Trophoblast cell (in vitro differentiated cells and primary cell): Measurements from ENCODE around the gene THEMIS.
A peak's percentile ranks its signal among the peaks of the same experiment; 100 is the strongest.

ENCODE experiments used
- DNase-seq, 2 donors: peaks; one replicate each; pipeline ENCODE4 v3.0.0-alpha.2; 2016
- H2AFZ ChIP-seq: 2 replicates; pipeline ENCODE4 v1.6.1; 2013; ENCODE audit warnings: low read length, moderate library complexity, mild to moderate bottlenecking; ENCODE audit not compliant: insufficient read depth, poor library complexity
- H2AK5ac ChIP-seq: 2 replicates; pipeline ENCODE4 v1.6.1; 2013; ENCODE audit warnings: mild to moderate bottlenecking, low read length
- H2BK120ac ChIP-seq: 2 replicates; pipeline ENCODE4 v1.6.1; 2013; ENCODE audit warnings: low read length, mild to moderate bottlenecking, moderate library complexity; ENCODE audit not compliant: insufficient read depth, poor library complexity
- H2BK12ac ChIP-seq: 2 replicates; pipeline ENCODE4 v1.6.1; 2013; ENCODE audit warnings: mild to moderate bottlenecking, low read length, moderate library complexity
- H2BK5ac ChIP-seq: 2 replicates; pipeline ENCODE4 v1.6.1; 2013; ENCODE audit warnings: low read length, low read depth, moderate library complexity, mild to moderate bottlenecking; ENCODE audit not compliant: poor library complexity
- H3K14ac ChIP-seq: 2 replicates; pipeline ENCODE4 v1.6.1; 2013; ENCODE audit warnings: mild to moderate bottlenecking, low read length
- H3K18ac ChIP-seq: 2 replicates; pipeline ENCODE4 v1.6.1; 2013; ENCODE audit warnings: mild to moderate bottlenecking, low read length
- H3K23ac ChIP-seq: 2 replicates; pipeline ENCODE4 v1.6.1; 2013; ENCODE audit warnings: low read length
- H3K27ac ChIP-seq: 2 replicates; pipeline ENCODE4 v1.5.1; 2013; ENCODE audit warnings: low read depth, mild to moderate bottlenecking, inconsistent platforms, low read length, moderate library complexity
- H3K27me3 ChIP-seq: 2 replicates; pipeline ENCODE4 v1.6.1; 2013; ENCODE audit warnings: inconsistent platforms, mild to moderate bottlenecking, low read length, moderate library complexity; ENCODE audit not compliant: insufficient read depth
- H3K36me3 ChIP-seq, 2 experiments: 1 replicate in 1 of 2; 2 replicates in 1 of 2; pipeline ENCODE4 v1.6.1; 2013; ENCODE audit warnings: low read length in 2 of 2, mild to moderate bottlenecking in 2 of 2, moderate library complexity in 1 of 2; ENCODE audit not compliant: insufficient read depth in 2 of 2, control insufficient read depth in 1 of 2
- H3K4ac ChIP-seq: 2 replicates; pipeline ENCODE4 v1.6.1; 2013; ENCODE audit warnings: low read depth, mild to moderate bottlenecking, low read length, moderate library complexity
- H3K4me1 ChIP-seq, 2 experiments: 1 replicate in 1 of 2; 2 replicates in 1 of 2; pipeline ENCODE4 v1.6.1; 2013; ENCODE audit warnings: low read length in 2 of 2, mild to moderate bottlenecking in 2 of 2, moderate library complexity in 1 of 2; ENCODE audit not compliant: insufficient read depth in 2 of 2, control insufficient read depth in 1 of 2
- H3K4me2 ChIP-seq: 2 replicates; pipeline ENCODE4 v1.6.1; 2013; ENCODE audit warnings: inconsistent platforms, mild to moderate bottlenecking, low read length, moderate library complexity
- H3K4me3 ChIP-seq: 2 replicates; pipeline ENCODE4 v1.5.1; 2013; ENCODE audit warnings: mild to moderate bottlenecking, low read depth, low read length, inconsistent platforms
- H3K79me1 ChIP-seq: one replicate; pipeline ENCODE4 v1.6.1; 2013; ENCODE audit warnings: low read length
- H3K79me2 ChIP-seq: 2 replicates; pipeline ENCODE4 v1.6.1; 2013; ENCODE audit warnings: low read length, mild to moderate bottlenecking; ENCODE audit not compliant: control insufficient read depth, insufficient read depth, poor library complexity
- H3K9ac ChIP-seq: 2 replicates; pipeline ENCODE4 v1.6.1; 2013; ENCODE audit warnings: mild to moderate bottlenecking, low read length
- H3K9me3 ChIP-seq: 2 replicates; pipeline ENCODE4 v1.6.1; 2013; ENCODE audit warnings: low read depth, mild to moderate bottlenecking, control low read depth, inconsistent platforms, low read length; ENCODE audit not compliant: insufficient read depth
- H4K12ac ChIP-seq: 2 replicates; pipeline ENCODE4 v1.6.1; 2013; ENCODE audit warnings: low read depth, mild to moderate bottlenecking, low read length, moderate library complexity
- H4K8ac ChIP-seq: 2 replicates; pipeline ENCODE4 v1.6.1; 2013; ENCODE audit warnings: low read depth, mild to moderate bottlenecking, low read length, moderate library complexity
- H4K91ac ChIP-seq: one replicate; pipeline ENCODE4 v1.6.1; 2013; ENCODE audit warnings: low read depth, mild to moderate bottlenecking, low read length, moderate library complexity
- WGBS: extraction: QIAGEN DNeasy Blood & Tissue Kit; methylation state at CpG from one replicate; pipeline ENCODE4 v1.1.7; 2013; ENCODE audit warnings: missing lambda C conversion rate; ENCODE audit not compliant: insufficient read length, insufficient coverage; ENCODE audit errors: extremely low coverage; 5-methylcytosine and 5-hydroxymethylcytosine counted together

THEMIS gene

DNA sequence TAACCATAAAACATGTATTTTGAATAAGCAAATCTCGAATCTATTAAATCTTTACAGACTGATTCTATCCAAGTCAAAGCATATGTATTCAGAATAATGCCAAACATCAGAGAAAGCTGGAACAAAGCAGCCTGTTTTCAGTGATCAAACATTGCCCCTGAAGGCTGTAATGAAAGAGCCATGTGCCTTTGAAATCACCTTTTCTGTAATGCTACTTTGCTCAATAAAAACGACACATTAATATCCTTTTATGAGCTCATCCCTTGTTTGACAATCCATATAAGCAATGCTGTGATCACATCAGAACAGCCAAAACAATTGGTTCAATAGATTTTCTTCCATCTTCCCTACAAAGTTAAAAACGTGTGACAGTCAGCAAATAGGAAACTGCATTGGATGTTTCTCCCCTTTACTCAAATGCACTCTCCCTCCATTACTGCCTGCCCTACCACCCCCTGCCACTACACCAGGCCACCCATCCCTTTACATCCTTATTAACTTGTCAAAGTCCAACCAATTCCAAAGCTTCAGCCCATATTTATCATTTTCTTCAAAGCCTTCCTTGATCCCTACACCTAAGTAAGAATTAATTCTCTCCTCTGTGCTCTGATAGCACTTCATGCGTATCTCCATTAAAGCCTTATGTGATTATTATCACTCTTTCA, 42.0 kb downstream of the THEMIS start:
- H4K8ac ChIP-seq: no peak overlapping the region
- no peak overlapping the region for H4K12ac ChIP-seq
- no peaks in the 10 kb centered on the region for H3K79me1 ChIP-seq
- H3K27me3 ChIP-seq: no peaks in the 10 kb centered on the region
- no peak overlapping the region for H3K9ac ChIP-seq
- no peak overlapping the region for H3K27ac ChIP-seq
- H3K14ac ChIP-seq: no peak overlapping the region
- no peak overlapping the region for H4K91ac ChIP-seq
- WGBS: no CpG with 5 or more reads among the region's 4 CpGs
- H2BK5ac ChIP-seq: no peak overlapping the region
- no peak overlapping the region for H3K4ac ChIP-seq
- H3K4me1 ChIP-seq: no peaks in the 10 kb centered on the region
- no peak overlapping the region for H2AFZ ChIP-seq
- no peak overlapping the region for H3K4me3 ChIP-seq
- H2AK5ac ChIP-seq: no peak overlapping the region
- no peak overlapping the region for H3K18ac ChIP-seq
- no peak overlapping the region for H2BK120ac ChIP-seq
- H2BK12ac ChIP-seq: no peak overlapping the region
- no peaks in the 10 kb centered on the region for H3K9me3 ChIP-seq
- no peaks in the 10 kb centered on the region for H3K36me3 ChIP-seq
- no peaks in the 10 kb centered on the region for H3K79me2 ChIP-seq
- no peak overlapping the region for H3K4me2 ChIP-seq
- DNase-seq: no peak
- H3K23ac ChIP-seq: no peak overlapping the region

DNA sequence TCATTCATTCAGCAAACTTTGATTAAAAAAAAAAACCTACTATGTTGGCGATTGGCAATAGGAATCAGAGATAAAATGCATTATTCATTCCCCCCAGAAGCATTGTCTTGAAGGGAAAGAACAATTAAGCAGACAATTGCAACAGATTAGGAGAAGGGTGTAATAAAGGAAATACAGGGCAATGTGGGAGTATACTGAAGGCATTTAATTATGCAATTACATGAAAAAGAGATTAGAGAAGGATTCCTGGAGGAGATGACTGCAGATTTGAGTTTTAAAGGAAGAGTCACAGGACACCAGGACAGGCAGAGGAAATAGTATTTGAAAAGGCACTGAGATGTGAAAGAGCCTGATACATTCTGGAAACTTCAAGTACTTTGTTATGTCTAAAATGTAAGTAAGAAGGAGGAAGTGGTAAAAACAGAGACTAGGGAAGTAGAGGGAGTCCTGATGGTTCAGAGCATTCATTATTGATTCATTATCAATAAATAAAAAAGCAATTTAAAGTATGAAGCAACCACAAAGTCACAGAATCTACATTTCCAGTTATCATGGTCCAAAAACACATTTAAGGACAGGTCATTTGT, 43.7 kb downstream of the THEMIS start:
- no peak overlapping the region for H3K4me2 ChIP-seq
- H3K9me3 ChIP-seq: no peaks in the 10 kb centered on the region
- H3K14ac ChIP-seq: no peak overlapping the region
- WGBS: no CpG with 5 or more reads among the region's 1 CpG
- H3K79me2 ChIP-seq: no peaks in the 10 kb centered on the region
- no peak overlapping the region for H2BK120ac ChIP-seq
- no peaks in the 10 kb centered on the region for H3K79me1 ChIP-seq
- no peaks in the 10 kb centered on the region for H3K4me1 ChIP-seq
- H4K12ac ChIP-seq: no peak overlapping the region
- H3K36me3 ChIP-seq: no peaks in the 10 kb centered on the region
- H2BK5ac ChIP-seq: no peak overlapping the region
- no peaks in the 10 kb centered on the region for H3K27me3 ChIP-seq
- H3K18ac ChIP-seq: no peak overlapping the region
- no peak overlapping the region for H3K9ac ChIP-seq
- no peak overlapping the region for H3K4ac ChIP-seq
- H4K91ac ChIP-seq: no peak overlapping the region
- no peak for DNase-seq
- H2AFZ ChIP-seq: no peak overlapping the region
- H3K23ac ChIP-seq: no peak overlapping the region
- no peak overlapping the region for H2BK12ac ChIP-seq
- H3K4me3 ChIP-seq: no peak overlapping the region
- no peak overlapping the region for H4K8ac ChIP-seq
- H3K27ac ChIP-seq: no peak overlapping the region
- H2AK5ac ChIP-seq: no peak overlapping the region

DNA sequence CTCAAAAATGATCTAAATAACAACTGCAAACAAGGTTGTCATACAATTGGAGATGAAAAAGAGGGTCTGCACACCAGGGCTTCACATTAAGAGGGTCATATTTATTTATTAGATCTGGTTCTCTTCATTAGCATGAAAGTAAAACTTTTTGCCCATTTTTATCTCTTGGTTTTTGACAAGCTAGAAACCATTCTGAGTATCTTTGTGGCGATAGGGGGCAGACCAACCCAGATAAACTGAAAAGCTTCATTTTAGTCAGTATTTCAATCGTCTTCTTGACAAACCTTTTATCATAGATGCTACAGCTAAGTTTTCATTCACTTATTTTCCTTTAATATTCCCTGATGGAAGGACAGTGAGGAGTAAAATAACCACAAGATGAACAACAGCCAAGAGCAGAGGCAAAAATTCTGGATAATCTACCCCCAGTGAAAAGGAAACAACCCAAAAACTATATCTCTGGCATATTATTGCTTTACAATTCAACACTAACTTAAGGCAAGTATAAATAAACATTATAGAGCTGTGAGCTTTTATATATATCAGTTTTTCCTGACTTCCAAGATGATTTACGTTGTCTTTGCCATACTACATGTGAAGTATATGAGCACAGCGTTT, 45.2 kb downstream of the THEMIS start:
- Histone ChIP-seq H3K9me3 (no peaks in the 10 kb centered on the region), H3K79me1 (no peaks in the 10 kb centered on the region), H4K12ac (no peak overlapping the region), H3K9ac (no peak overlapping the region), H3K4me3 (no peak overlapping the region), H3K79me2 (no peaks in the 10 kb centered on the region), H3K36me3 (no peaks in the 10 kb centered on the region), H4K91ac (no peak overlapping the region), H4K8ac (no peak overlapping the region), H3K23ac (no peak overlapping the region), H3K27ac (no peak overlapping the region), H3K18ac (no peak overlapping the region), H3K4ac (no peak overlapping the region), H2BK5ac (no peak overlapping the region), H2BK12ac (no peak overlapping the region), H3K14ac (no peak overlapping the region), H3K4me1 (no peaks in the 10 kb centered on the region), H2BK120ac (no peak overlapping the region), H3K4me2 (no peak overlapping the region), H3K27me3 (no peaks in the 10 kb centered on the region), H2AFZ (no peak overlapping the region), H2AK5ac (no peak overlapping the region)
- no CpG with 5 or more reads among the region's 4 CpGs for WGBS
- DNase-seq: peak in 1 of 2 donors; percentile 45

DNA sequence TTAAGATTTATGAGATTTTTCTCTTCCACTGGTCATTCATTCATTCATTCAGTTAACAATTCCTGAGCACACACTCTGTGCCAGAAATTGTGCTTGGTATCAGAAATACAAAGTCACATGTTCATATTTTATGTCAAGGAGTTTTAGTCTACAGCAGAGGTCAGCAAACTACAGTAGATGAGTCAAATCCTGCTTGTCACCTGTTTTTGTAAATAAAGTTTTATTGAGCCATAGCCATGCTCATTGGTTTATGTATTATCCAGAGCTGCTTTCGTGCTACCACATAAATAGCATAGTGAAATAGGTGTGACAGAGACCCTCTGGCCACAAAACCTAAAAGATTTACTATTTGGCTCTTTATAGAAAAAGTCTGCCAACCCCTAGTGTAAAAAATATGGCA, 46.8 kb downstream of the THEMIS start:
- H3K9ac ChIP-seq: no peak overlapping the region
- H3K36me3 ChIP-seq: no peaks in the 10 kb centered on the region
- no peak overlapping the region for H2BK120ac ChIP-seq
- H2AK5ac ChIP-seq: no peak overlapping the region
- H2AFZ ChIP-seq: no peak overlapping the region
- no peak overlapping the region for H4K8ac ChIP-seq
- WGBS: no CpG with 5 or more reads among the region's 1 CpG
- no peaks in the 10 kb centered on the region for H3K79me2 ChIP-seq
- H3K4me2 ChIP-seq: no peak overlapping the region
- no peak overlapping the region for H4K12ac ChIP-seq
- no peak overlapping the region for H3K14ac ChIP-seq
- H3K79me1 ChIP-seq: no peaks in the 10 kb centered on the region
- no peak overlapping the region for H3K23ac ChIP-seq
- no peak for DNase-seq
- H2BK5ac ChIP-seq: no peak overlapping the region
- no peak overlapping the region for H3K27ac ChIP-seq
- no peak overlapping the region for H3K18ac ChIP-seq
- no peaks in the 10 kb centered on the region for H3K27me3 ChIP-seq
- H3K9me3 ChIP-seq: no peaks in the 10 kb centered on the region
- H3K4me3 ChIP-seq: no peak overlapping the region
- no peak overlapping the region for H2BK12ac ChIP-seq
- no peak overlapping the region for H4K91ac ChIP-seq
- no peak overlapping the region for H3K4ac ChIP-seq
- H3K4me1 ChIP-seq: no peaks in the 10 kb centered on the region
